Measurements from ENCODE around the gene SPNS2.

SPNS2 gene

GRCh38 chr17:4498461-4499397 lies at the start of gene SPNS2:
Gene SPNS2 (plus strand): TSS chr17:4498881. CDS start chr17:4499048, 167 bp downstream.
- peak; percentile 56 for DNase-seq (ENCODE audit: low read depth)

- no peak for DNase-seq (ENCODE audit: low read depth)
Measured at GRCh38 chr17:4449736-4450135, 48.9 kb upstream of the SPNS2 start.

- no peak for DNase-seq (ENCODE audit: low read depth)
Measured at GRCh38 chr17:4450710-4451316, 47.9 kb upstream of the SPNS2 start.

GRCh38 chr17:4453812-4454591 lies 44.7 kb upstream of the SPNS2 start:
- DNase-seq (ENCODE audit: low read depth), result no peak

GRCh38 chr17:4460661-4461060 lies 38.0 kb upstream of the SPNS2 start:
- no peak for DNase-seq (ENCODE audit: low read depth)

GRCh38 chr17:4463818-4464476 lies 34.7 kb upstream of the SPNS2 start:
- no peak for DNase-seq (ENCODE audit: low read depth)

- no peak for DNase-seq (ENCODE audit: low read depth)
Measured at GRCh38 chr17:4465786-4466185, 32.9 kb upstream of the SPNS2 start.

- DNase-seq (ENCODE audit: low read depth), result no peak
Measured at GRCh38 chr17:4467287-4467686, 31.4 kb upstream of the SPNS2 start.

- DNase-seq (ENCODE audit: low read depth), result no peak
Measured at GRCh38 chr17:4469552-4469951, 29.1 kb upstream of the SPNS2 start.

- no peak for DNase-seq (ENCODE audit: low read depth)
Measured at GRCh38 chr17:4472286-4472685, 26.4 kb upstream of the SPNS2 start.

- DNase-seq (ENCODE audit: low read depth), result no peak
Measured at GRCh38 chr17:4474093-4474492, 24.6 kb upstream of the SPNS2 start.

GRCh38 chr17:4475001-4475400 lies 23.7 kb upstream of the SPNS2 start:
- DNase-seq (ENCODE audit: low read depth), result no peak

GRCh38 chr17:4475463-4475862 lies 23.2 kb upstream of the SPNS2 start:
- DNase-seq (ENCODE audit: low read depth), result no peak

- DNase-seq (ENCODE audit: low read depth), result no peak
Measured at GRCh38 chr17:4476017-4476416, 22.7 kb upstream of the SPNS2 start.

- no peak for DNase-seq (ENCODE audit: low read depth)
Measured at GRCh38 chr17:4476511-4477070, 22.1 kb upstream of the SPNS2 start.

GRCh38 chr17:4477255-4477791 lies 21.4 kb upstream of the SPNS2 start:
- no peak for DNase-seq (ENCODE audit: low read depth)

- DNase-seq (ENCODE audit: low read depth), result no peak
Measured at GRCh38 chr17:4478318-4478830, 20.3 kb upstream of the SPNS2 start.

- no peak for DNase-seq (ENCODE audit: low read depth)
Measured at GRCh38 chr17:4479340-4479981, 19.2 kb upstream of the SPNS2 start.

GRCh38 chr17:4479982-4480751 lies 18.5 kb upstream of the SPNS2 start:
- DNase-seq (ENCODE audit: low read depth), result no peak
